Endothelial cell of umbilical vein (primary cell): ENCODE measurements around the gene ITGA11. TPM values are rescaled to one million over a fixed set of nuclear protein-coding genes. Genes with fewer than 3 reads are reported as not detected.

ENCODE experiments used
- BruUV-seq: library from RNA; stranded (reverse); fragments of 400-500 nt; replicated peaks from 2 replicates; lab custom pipeline; 2021; lab: Mats Ljungman, UMichigan
- CTCF ChIA-PET: fragments of 300-600, 350-600 bp; sonication (Branson Sonifier 250); formaldehyde crosslinking; loops from one replicate; lab custom pipeline; 2021; ENCODE audit warnings: antibody characterized with exemption, inconsistent platforms; lab: Charles Lee
- POLR2A ChIA-PET: fragments of 300-600, 350-600 bp; sonication (Branson Sonifier 250); formaldehyde crosslinking; loops from one replicate; lab custom pipeline; 2021; ENCODE audit warnings: antibody characterized with exemption, inconsistent platforms; lab: Charles Lee
- DNase-seq: peaks from one replicate; pipeline ENCODE4 v3.0.0-alpha.2; 2011; ENCODE audit warnings: low read depth, low spot score
- FAIRE-seq: peaks from 2 replicates; lab custom pipeline; 2011; peaks lifted over from hg19 to GRCh38; lab: Jason Lieb, UNC
- H2AFZ ChIP-seq: 2 replicates; pipeline ENCODE4 v1.6.0; 2012; ENCODE audit warnings: low read depth, low read length, control low read depth, inconsistent platforms
- H3K27ac ChIP-seq: 2 replicates; pipeline ENCODE4 v1.5.1; 2011; ENCODE audit warnings: low read depth, mild to moderate bottlenecking, control low read depth, low read length, moderate library complexity; ENCODE audit not compliant: insufficient read depth
- H3K27me3 ChIP-seq, 2 experiments: 2 replicates each; pipeline versions ENCODE4 v1.6.0 to v1.6.1; 2011; ENCODE audit warnings: low read length in 2 of 2, mixed read lengths in 1 of 2; ENCODE audit not compliant: control insufficient read depth in 2 of 2, insufficient read depth in 2 of 2
- H3K36me3 ChIP-seq, 2 experiments: 2 replicates in 1 of 2; 3 replicates in 1 of 2; pipeline ENCODE4 v1.5.1; 2011; ENCODE audit warnings: low read length in 2 of 2, mild to moderate bottlenecking in 1 of 2, moderate library complexity in 1 of 2; ENCODE audit not compliant: control insufficient read depth in 2 of 2, insufficient read depth in 2 of 2; ENCODE audit errors: extremely low read depth in 1 of 2
- H3K4me1 ChIP-seq: 3 replicates; pipeline ENCODE4 v1.5.1; 2011; ENCODE audit warnings: mild to moderate bottlenecking, low read length; ENCODE audit not compliant: control insufficient read depth, insufficient read depth; ENCODE audit errors: extremely low read depth
- H3K4me2 ChIP-seq: 2 replicates; pipeline ENCODE4 v1.6.1; 2011; ENCODE audit warnings: low read length, control low read depth, mixed read lengths; ENCODE audit not compliant: insufficient read depth
- H3K4me3 ChIP-seq, 3 experiments: fragments of 200-600 bp in 1 of 3; sonication (generic), shearing (Covaris generic) in 1 of 3; replicated peaks in 1 of 3; 2 replicates each; pipeline ENCODE4 v1.5.1; 2011 to 2016; ENCODE audit warnings: control low read depth in 3 of 3, low read length in 3 of 3, mild to moderate bottlenecking in 2 of 3, inconsistent platforms in 1 of 3, low read depth in 1 of 3, moderate library complexity in 1 of 3; ENCODE audit not compliant: insufficient read depth in 1 of 3
- H3K79me2 ChIP-seq: 2 replicates; pipeline ENCODE4 v1.6.0; 2012; ENCODE audit warnings: low read length, inconsistent platforms; ENCODE audit not compliant: control insufficient read depth, insufficient read depth
- H3K9ac ChIP-seq: replicated peaks from 2 replicates; pipeline ENCODE3; 2011; ENCODE audit warnings: low read length, control low read depth; ENCODE audit not compliant: insufficient read depth; ENCODE audit errors: extremely low read depth
- H3K9me1 ChIP-seq: replicated peaks from 3 replicates; pipeline ENCODE4 v1.6.0; 2011; ENCODE audit warnings: mild to moderate bottlenecking, low read length; ENCODE audit not compliant: control insufficient read depth, insufficient read depth; ENCODE audit errors: extremely low read depth
- H3K9me3 ChIP-seq: replicated peaks from 2 replicates; pipeline ENCODE4 v1.5.1; 2012; ENCODE audit warnings: low read length, inconsistent platforms; ENCODE audit not compliant: control insufficient read depth, insufficient read depth
- H4K20me1 ChIP-seq: replicated peaks from 2 replicates; pipeline ENCODE3; 2011; ENCODE audit warnings: mild to moderate bottlenecking, low read length; ENCODE audit not compliant: control insufficient read depth, insufficient read depth; ENCODE audit errors: extremely low read depth
- CTCF ChIP-seq, 2 donors: IDR thresholded peaks; 1 replicate in 1 of 2; 2 replicates in 1 of 2; pipeline ENCODE4 v1.5.1; 2011; ENCODE audit warnings: low read length in 2 of 2, mild to moderate bottlenecking in 2 of 2, moderate library complexity in 2 of 2, control low read depth in 1 of 2, inconsistent platforms in 1 of 2, low read depth in 1 of 2; ENCODE audit not compliant: insufficient read depth in 1 of 2; ENCODE audit errors: extremely low read depth in 1 of 2
- EZH2 ChIP-seq: IDR thresholded peaks from 2 replicates; pipeline ENCODE4 v1.6.1; 2012; ENCODE audit warnings: borderline replicate concordance, low read depth, mild to moderate bottlenecking, moderate library complexity, low read length, inconsistent platforms; ENCODE audit not compliant: severe bottlenecking
- FOS ChIP-seq: IDR thresholded peaks from 2 replicates; pipeline ENCODE4 v1.6.1; 2011; ENCODE audit warnings: mild to moderate bottlenecking, low read length, moderate library complexity, borderline replicate concordance; ENCODE audit not compliant: insufficient read depth
- GATA2 ChIP-seq: IDR thresholded peaks from 2 replicates; pipeline ENCODE4 v1.7.0; 2011; ENCODE audit warnings: low read depth, mild to moderate bottlenecking, moderate library complexity, mixed read lengths, low read length; ENCODE audit not compliant: insufficient read length, insufficient read depth
- JUN ChIP-seq: IDR thresholded peaks from 2 replicates; pipeline ENCODE4 v1.6.1; 2011; ENCODE audit warnings: borderline replicate concordance, low read depth; ENCODE audit not compliant: insufficient read length, insufficient read depth
- MAX ChIP-seq: IDR thresholded peaks from 2 replicates; pipeline ENCODE4 v1.6.1; 2011; ENCODE audit not compliant: insufficient read depth, insufficient read length
- MYC ChIP-seq: IDR thresholded peaks from one replicate; pipeline ENCODE4 v1.6.1; 2011; ENCODE audit warnings: mild to moderate bottlenecking, low read depth, low read length
- POLR2A ChIP-seq: IDR thresholded peaks from 2 replicates; pipeline ENCODE4 v1.6.1; 2012; ENCODE audit warnings: low read depth, mild to moderate bottlenecking, control low read depth, low read length
- POLR2AphosphoS5 ChIP-seq: IDR thresholded peaks from 2 replicates; pipeline ENCODE4 v1.6.1; 2012; ENCODE audit warnings: low read depth, mild to moderate bottlenecking, control low read depth, low read length, moderate library complexity; ENCODE audit not compliant: insufficient read depth
- dilution Hi-C: fragments of 300-500 bp; cut with MboI; formaldehyde crosslinking; loops from one replicate; pipeline ENCODE4 v1.15.0; 2019; ENCODE audit warnings: low sequenced_read_pairs; ENCODE audit not compliant: extremely low pct_ligation_motif_present
- intact Hi-C: fragments of 100-400 bp; cut with micrococcal nuclease; formaldehyde crosslinking; loops from one replicate; pipeline ENCODE4 v1.10.0; 2022
- polyA plus RNA-seq, 4 experiments: library from polyadenylated mRNA; depleted of rRNA in 3 of 4; stranded (reverse) in 3 of 4; unstranded in 1 of 4; fragments of >200 nt; gene quantifications; 2 replicates each; pipeline versions ENCODE4 v1.2.1 to v1.2.3, GENCODE V29; 2011 to 2012; ENCODE audit warnings: missing spikeins in 1 of 4
- total RNA-seq: library from RNA; stranded (reverse); gene quantifications from 2 replicates; pipeline ENCODE4 v1.2.3, GENCODE V29; 2021

Gene ITGA11
- total and polyA plus RNA-seq, 2 donors (not counting 3 experiments of a cell fraction or from before 2014, with no cell fraction given), result 0.18 to 1.0 TPM

- POLR2A ChIA-PET, result no interaction called here
- H2AFZ ChIP-seq, result no peak overlapping the region
- H3K9me1 ChIP-seq, result no peaks in the 10 kb centered on the region
- TF ChIP-seq EZH2 (no peak), POLR2A (no peak), FOS (no peak), GATA2 (no peak), CTCF (IDR thresholded peaks at IDR 0.05; ENCODE audit: extremely low read depth in 1 of 2, insufficient read depth in 1 of 2, low read depth in 1 of 2, low read length in 2 of 2) (no peak), POLR2AphosphoS5 (no peak), MAX (no peak), MYC (no peak), JUN (no peak)
- no peak for DNase-seq
- H3K9ac ChIP-seq, result no peak overlapping the region
- dilution Hi-C loops, result no loop called here
- no peak overlapping the region for H3K4me3 ChIP-seq
- H4K20me1 ChIP-seq, result no peaks in the 10 kb centered on the region
- no peaks in the 10 kb centered on the region for H3K36me3 ChIP-seq
- no peak overlapping the region for H3K4me2 ChIP-seq
- no peak for FAIRE-seq
- BruUV-seq, result no TSS peak
- no peaks in the 10 kb centered on the region for H3K79me2 ChIP-seq
- H3K27me3 ChIP-seq, result peaks cover 2 to 8% of the 10 kb centered on the region in 2 experiments
- CTCF ChIA-PET, result interaction anchor here (0.8 to 2.4 kb wide), 2 partner anchors 9 to 160 kb away, joined by 4 to 6 read pairs; no protein-coding TSS in a partner anchor
- intact Hi-C loops, result loop anchor here (1.0 kb wide), 1 partner anchor 26 kb away; no protein-coding TSS in a partner anchor
- H3K27ac ChIP-seq, result no peak overlapping the region
- H3K9me3 ChIP-seq, result no peaks in the 10 kb centered on the region
- H3K4me1 ChIP-seq, result no peaks in the 10 kb centered on the region
Measured at GRCh38 chr15:68466876-68467275, 34.9 kb upstream of the ITGA11 start.
